Stimulated activated CD4-positive, alpha-beta T cell treated with anti-CD3 and anti-CD28 coated beads, Interleukin-15, amount 100 ng/mL, for 1 hour (primary cell): ENCODE measurements around the gene UST.
"Not testable (repeated sequence)": the region's sequence is repeated elsewhere in the genome, so short reads cannot be mapped to it uniquely, and the experiment has no call there.

Experiments
- DNase-seq, 2 donors: peaks; one replicate each; pipeline ENCODE4 v3.0.0-alpha.2; 2020; ENCODE audit warnings: low read depth in 1 of 2, low spot score in 1 of 2

Gene UST

DNA sequence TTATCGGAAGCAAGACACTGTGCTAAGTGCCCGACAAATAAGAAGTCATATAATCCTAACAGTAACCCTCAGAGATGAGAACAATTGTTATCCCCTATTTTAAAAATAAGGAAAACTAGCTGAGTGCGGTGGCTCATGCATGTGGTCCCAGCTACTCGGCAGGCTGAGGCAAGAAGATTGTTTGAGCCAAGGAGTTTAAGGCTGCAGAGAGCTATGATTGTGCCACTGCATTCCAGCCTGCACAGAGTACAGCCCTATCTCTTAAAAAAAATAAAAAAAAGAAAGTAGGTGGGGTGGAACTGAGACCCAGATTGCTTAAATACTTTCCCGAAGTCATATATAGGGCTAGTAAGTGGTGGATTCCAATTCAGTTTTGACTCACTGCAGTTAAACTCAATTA, 84.7 kb downstream of the UST start:
- no peak for DNase-seq

DNA sequence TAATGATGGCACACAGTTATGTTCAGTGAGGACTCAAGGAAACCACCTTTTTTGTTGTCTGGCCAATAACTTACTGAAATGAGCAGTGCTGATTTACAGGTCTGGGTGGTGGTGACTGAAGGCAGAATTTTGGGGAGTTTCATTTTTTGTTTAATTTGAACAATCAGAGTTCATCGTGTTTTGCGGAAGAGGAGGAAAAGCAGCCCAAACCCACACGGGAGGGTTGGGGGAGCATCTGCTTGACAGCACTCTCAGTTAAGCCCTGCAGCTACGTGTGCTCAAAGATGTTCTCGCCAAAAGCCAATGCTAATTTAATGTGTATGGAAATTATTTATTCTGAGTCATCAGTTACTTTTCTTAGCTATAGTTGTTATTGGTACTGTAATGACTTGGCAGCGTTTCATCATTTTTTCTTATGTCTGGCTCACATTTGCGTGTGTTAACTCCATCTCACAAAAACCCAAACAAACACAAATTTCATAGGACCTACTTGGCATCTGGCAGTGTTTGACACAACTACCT, 89.2 kb downstream of the UST start:
- peak in 1 of 2 donors; percentile 7 for DNase-seq

DNA sequence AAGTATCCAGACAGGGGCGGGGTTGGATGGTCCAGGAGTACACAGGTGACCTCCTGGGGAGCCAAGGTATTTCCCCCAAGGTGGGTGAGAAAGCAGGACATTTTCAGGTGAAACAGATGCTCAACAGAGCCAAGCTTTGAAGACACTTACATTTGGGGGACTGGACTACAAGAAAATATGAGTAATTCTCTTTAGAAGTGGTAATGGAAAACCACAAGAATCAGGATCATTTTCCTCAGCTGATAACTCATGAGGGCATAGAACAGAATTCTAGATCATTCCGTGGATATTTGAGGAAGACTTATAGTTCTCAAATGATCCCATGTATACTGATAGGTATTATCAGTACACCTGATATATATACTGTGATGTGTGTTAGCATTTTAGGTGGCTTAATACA, 89.9 kb downstream of the UST start:
- DNase-seq: no peak

DNA sequence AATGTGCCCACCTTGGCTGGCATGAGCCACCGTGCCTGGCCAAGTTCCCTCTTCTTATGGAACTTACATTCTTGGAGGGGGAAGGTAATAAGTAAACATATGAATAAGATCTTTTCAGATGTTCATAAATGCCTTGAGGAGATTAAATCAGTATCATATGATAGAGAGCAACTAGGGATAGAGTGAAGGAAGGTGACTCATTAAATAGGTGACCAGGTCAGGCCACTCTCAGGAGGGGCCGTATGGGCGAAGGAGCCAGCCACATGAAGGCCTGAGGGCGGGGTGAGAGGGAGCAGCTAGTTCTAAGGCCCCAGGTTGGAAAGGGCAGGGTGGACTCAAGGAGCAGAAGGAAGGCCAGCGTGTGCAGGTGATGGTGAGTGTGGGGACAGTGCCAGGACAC, 91.1 kb downstream of the UST start:
- no peak for DNase-seq

DNA sequence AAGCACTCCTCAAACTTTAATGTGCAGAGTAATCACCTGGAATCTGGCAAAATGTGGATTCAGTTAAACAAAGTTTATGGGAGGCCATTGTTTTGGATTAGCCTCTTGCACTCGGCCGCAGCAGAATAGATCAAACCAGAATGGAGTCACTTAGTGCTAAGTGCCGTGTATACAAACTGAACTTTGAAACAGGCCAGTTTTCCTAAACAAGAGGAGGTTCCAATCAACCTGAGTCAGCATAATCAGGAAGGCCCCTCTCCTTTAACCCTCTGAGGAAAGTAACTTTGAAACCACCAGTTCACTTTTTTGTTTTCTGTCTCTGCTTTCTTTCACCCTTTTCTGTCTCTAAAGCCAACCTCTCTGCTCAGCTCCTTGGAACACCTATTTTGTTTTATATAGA, 92.2 kb downstream of the UST start:
- no peak for DNase-seq

DNA sequence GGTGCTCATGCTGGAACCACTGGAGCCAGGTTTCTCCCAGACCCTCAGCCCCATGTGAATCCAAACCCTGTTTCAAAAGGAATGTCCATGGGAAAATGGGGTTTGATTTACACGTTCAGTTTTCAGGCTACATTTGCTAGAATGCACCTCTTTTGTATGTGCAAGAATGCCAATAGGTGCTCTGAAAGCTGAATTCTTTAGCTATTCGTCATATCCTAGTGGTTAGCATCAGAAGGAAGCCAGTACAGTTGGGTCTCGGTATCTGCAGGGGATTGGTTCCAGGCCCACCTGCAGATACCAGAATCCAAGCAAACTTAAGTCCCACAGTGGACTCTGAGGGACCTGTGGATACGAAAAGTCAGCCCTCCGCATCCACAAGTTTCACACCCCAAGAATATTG, 93.4 kb downstream of the UST start:
- no peak for DNase-seq

DNA sequence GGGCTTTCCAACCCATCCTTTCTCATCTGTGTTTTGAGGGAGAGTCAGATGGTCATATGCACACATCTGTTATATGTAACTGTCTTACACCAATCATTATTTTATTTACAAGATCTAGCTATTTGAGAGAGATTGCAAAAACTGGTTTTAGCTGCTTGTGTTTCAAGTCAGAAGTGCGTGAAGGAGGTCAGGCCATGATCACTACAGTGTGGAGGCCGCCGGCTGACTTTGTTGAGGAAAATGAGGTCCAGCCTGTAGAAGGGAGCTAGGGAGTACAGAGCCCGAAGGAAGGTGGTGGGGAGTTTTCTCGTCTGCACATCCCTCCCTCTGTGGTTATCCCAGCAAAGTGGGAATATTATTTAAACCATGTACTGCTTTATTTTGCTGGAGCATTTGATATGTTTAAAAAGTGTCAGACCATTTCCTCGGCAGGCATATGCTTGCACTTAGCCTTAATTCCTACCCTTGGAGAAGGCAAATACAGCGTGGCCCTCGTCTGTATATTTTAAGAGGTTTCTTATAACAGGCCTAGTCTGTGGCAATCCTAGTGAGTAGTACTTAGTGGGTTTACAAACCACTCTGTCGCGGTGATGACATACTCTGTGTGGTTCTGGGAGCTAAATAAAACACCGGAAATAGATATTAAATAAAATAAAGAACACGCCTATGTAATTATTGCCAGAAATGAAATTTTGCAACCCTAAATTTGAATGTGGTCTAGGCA, 95.6 kb downstream of the UST start:
- no peak for DNase-seq

DNA sequence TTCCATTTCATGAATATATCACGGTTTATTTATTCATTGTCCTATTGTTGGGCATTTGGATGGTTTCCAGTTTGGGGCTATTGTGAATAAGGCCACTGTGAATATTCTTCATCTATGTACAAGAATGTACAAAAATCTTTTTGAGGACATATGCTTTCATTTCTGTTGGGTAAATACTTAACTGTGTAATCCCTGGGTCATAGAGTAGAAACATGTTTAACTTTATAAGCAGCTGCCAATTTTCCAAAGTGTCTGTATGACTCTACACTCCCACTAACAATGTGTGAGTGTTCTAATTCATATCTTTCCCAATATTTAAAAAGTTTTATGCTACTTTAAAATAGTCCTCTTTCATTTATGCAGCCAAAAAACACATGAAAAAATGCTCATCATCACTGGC, 98.6 kb downstream of the UST start:
- no peak for DNase-seq

DNA sequence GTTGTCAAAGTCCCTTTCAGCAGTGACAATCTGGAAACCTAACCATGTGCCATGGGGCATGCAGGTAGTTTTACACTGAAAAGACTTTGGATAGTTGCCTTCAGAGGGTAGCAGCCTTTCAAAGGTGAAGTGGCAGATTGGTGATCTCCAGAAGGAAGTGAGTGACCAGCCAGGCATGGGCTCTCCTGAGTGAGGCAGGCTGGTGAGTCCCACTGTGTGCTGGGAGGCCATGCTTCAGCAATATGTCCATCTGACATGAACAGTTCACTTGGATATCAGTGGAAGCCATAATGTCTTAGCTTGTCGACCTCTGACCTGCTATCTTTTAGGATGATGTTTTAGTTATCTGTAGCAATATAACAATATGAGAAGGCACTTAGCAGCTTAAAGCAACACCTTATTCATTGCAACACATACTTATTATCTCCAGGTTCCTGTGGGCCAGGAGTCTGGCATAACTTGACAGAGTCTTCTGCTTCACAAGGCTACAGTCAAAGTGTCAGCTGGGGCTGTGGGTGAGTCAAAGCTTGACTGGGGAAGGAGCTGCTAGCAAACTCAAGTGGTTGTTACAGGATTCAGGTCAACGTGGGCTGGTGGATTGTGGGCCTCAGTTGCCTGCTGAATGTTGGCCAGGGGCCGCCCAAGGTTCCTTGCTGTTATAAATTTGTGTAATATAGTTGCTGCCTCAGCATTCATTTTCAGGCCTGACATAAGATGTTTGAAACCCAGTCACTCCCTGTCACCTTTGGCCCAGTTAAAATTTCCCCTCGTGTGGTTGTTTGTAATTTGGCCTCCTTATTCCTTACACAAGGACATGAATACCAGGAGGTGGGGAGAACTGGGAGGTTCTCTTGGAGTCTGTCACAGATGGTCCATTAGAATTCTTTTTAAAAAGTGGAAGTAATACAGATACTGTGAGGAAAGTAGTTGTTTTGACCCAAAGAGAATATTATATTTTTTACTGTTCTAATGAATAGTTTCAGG, 100.2 kb downstream of the UST start:
- no peak for DNase-seq

DNA sequence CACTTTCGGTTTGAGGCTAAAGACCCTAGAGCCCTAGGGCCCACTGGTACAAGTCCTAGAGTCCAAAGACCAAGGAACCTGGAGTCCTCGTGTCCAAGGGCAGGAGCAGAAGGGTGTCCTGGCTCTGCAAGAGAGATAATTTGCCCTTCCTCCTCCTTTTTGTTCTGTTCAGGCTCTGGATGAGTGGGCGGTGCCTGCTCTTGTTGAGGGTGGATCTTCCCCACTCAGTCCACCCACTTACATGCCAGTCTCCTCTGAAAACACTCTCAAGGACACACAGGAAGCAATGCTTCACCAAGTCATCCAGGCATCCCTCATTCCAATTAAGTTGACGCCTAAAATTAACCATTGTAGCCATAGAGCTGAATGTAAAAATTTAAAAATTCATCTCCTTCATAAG, 102.1 kb downstream of the UST start:
- DNase-seq: no peak

DNA sequence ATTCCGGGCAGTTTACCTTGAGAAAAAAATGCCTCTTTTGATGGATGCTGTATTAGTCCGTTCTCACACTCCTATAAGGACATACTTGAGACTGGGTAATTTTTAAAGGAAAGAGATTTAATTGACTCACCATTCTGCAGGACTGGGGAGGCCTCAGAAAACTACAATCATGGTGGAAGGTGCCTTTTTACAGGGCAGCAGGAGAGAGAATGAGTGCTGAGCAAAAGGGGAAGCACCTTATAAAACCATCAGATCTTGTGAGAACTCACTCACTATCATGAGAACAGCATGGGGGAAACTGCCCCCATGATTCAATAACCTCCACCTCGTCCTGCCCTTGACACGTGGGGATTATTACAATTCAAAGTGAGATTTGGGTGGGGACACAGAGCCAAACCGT, 102.6 kb downstream of the UST start:
- not testable (repeated sequence) for DNase-seq

DNA sequence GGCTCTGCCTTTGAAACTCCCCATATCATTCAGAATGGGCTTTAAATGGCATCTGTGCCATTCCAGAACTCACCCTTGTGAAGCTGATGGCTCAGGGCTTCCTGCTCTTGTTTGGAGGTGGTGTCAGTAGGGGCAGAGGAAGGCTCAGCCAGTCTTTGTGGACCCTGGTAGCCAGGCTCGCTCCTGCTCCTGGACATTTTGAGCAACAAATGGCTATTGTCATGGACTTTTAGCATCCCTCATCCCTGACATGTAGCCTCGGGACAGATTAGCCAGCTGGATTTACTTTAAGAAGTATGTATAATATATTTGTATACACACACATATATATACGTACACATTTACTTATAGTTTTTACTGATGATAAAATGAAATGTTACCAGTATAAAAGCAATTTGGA, 104.1 kb downstream of the UST start:
- no peak for DNase-seq

DNA sequence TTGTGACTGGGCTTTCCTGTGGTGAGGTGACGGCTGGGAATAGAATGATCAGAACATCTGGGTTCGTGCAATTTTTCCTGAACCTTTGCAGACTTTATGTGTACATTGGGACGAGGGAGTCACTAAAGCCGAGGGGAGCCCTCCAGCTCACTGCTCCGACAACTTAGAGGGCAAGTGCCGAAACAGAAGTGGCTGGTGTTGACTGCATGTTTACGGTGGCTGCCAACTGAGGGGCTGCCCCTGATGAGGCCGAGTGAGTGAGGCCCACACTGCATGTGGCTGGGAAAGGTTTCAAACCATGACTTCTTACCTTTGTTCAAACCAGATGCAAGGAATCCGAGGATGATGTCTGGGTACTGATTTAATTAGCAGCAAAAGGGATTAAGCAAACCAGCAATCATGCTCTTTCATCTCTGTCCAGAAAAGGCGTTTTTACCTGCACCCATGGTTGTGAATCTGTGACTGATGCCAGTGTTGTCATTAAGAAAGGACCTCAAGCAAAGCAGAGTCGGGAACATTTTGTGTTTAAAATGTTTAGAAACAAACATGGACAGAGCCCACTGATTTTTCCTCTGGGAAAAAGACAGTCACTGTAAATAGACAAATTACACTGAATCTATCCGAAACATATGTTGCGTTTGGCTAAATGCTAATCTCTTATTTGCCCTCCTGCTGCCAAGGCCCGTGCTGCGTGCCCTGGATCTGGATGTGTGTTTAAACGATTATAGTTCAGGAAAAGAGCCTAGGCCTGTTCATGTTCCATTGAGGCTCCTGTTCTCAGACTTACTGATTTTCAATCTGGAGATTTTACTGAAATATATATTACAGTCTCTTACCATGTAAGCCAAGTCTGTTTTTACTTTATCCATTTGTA, 105.1 kb downstream of the UST start:
- DNase-seq: no peak

DNA sequence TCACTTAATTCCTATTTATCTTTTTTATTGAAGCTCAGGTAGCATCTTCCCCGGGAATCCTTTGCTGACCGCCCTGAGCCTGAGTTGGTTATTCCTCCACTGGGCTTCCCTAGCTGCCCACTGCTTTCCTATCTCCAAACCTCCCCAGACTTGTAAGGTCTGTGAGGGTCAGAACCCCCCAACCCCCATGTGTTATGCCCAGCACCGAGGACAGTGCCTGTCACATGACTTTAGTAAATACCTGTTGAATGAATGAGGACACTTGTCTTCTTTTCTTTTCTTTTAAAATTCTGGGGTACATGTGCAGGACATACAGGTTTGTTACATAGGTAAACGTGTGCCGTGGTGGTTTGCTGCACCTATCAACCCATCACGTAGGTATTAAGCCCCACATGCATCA, 105.9 kb downstream of the UST start:
- no peak for DNase-seq

DNA sequence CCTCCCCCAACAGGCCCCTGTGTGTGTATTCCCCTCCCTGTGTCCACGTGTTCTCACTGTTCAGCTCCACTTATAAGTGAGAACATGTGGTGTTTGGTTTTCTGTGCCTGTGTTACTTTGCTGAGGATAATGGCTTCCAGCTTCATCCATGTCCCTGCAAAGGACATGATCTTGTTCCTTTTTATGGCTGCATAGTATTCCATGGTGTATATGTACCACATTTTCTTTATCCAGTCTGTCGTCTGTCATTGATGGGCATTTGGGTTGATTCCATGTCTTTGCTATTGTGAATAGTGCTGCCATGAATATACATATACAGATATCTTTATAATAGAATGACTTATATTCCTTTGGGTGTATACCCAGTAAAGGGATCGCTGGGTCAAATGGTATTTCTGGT, 106.3 kb downstream of the UST start:
- DNase-seq: not testable (repeated sequence)

DNA sequence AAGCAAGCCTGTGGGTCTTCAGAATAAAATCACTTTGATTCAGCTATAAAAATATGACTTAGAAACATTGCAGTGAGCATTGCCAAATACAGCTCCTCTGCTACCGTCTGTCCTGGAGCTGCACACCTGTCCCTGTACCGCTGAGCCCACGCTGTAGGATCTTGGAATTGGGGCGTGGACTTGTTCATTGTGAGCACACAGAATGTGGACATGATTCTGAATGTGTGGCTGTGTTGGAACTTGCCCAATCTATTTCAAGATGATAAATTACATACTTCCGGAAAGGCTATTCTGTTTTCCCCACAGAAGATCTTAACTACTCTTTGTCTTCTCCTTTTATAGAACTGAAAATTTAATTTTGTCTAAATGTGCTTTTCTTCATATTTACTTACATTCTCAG, 107.3 kb downstream of the UST start:
- DNase-seq: no peak

DNA sequence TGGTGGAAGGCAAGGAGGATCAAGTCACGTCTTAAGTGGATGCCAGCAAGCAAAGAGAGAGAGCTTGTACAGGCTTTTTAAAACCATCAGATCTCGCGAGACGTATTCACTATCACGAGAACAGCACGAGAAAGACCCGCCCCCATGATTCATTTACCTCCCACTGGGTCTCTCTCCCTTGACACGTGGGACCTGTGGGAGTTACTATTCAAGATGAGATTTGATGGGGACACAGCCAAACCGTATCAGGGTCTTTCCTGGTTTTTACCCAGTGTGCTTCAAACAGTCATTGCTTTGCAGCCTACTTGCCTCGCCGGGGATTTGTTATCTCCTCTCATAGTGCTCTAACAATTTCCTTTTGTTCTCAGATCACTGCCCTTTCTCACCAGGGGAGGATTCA, 108.2 kb downstream of the UST start:
- DNase-seq: no peak

DNA sequence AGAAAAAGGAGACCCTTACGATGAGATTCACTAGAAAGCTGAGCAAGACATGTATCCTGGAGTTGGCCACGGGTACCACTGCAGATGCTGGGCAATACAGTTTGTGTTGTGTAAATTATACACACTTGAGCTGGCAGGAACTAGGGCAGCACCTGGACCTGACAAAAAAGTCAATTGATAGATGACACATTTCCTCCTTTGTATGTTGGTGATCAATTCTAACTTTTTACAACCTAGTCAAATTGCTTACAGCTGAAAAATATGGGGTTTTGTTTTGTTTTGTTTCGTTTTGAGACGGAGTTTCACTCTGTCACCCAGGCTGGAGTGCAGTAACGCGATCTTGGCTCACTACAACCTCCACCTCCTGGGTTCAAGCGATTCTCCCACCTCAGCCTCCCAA, 108.9 kb downstream of the UST start:
- DNase-seq: no peak

DNA sequence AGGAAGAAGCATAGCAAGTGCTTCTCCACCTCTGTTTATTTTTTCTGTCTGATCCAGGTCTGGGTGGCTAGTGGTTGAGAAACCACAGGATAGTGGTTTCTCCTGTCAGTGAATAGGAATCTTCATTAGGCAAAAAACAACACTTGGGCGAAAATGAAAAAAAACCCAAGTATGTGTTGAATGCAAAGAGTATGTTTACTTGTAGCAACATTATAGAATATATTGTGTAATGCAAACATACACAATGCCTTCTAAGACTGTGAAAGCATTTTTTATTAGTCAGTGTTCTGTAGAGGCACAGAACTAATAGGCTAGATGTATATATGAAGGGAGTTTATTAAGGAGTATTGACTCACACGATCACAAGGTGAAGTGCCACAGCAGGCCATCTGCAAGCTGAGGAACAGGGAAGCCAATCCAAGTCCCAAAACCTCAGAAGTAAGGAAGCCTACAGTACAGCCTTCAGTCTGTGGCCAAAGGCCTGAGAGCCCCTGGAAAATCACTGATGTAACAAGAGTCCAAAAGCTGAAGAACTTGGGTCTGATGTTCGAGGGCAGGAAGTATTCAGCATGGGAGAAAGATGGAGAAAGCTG, 111.1 kb downstream of the UST start:
- no peak for DNase-seq

DNA sequence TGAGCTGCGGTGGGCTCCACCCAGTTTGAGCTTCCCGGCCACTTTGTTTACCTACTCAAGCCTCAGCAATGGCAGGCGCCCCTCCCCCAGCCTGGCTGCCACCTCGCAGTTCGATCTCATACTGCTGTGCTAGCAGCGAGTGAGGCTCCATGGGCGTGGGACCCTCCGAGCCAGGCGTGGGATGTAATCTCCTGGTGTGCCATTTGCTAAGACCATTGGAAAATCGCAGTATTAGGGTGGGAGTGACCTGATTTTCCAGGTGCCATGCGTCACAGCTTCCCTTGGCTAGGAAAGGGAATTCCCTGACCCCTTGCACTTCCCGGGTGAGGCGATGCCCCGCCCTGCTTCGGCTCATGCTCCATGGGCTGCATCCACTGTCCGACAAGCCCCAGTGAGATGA, 117.3 kb downstream of the UST start:
- not testable (repeated sequence) for DNase-seq

DNA sequence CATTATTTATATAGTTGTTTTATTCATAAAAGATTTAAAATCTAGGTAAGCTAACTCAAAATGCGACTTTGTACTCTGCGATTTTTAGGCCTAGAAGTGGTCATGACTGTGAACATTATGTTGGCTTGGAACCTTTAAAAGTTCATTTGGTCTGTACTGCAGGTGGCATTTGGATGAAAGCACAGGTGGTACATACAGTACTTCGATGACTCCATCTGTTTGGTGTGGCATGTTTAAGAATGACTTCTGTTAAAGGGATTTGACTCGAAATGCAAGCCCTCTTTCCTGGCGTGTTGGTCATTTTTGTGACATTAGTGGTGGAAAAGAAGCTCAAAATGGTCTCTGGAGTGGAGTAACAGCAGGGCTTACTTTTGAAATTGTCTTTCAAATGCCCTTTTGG, 118.1 kb downstream of the UST start:
- no peak for DNase-seq
